ENCODE results near the gene GABRG3. TPM values are rescaled to one million over a fixed set of nuclear protein-coding genes. Genes with fewer than 3 reads are reported as not detected.

Gene GABRG3
- total and polyA plus RNA-seq, 9 of the 15 experiments (the other 6 are each of a cell fraction or from before 2014, with no cell fraction given), result 4.0 to 15.1 (median 11.2) TPM

GRCh38 chr15:27530994-27531393 is 560.0 kb downstream of the GABRG3 start (continued):
- no peak for TF ChIP-seq ZFP91 (CRISPR knock-in tag; IDR thresholded peaks at IDR 0.05)
- no peak for TF ChIP-seq ZNF830 (CRISPR knock-in tag; IDR thresholded peaks at IDR 0.05)
- no peak for TF ChIP-seq PHB (CRISPR knock-in tag; IDR thresholded peaks at IDR 0.05)

GRCh38 chr15:27532358-27532757 is 561.4 kb downstream of the GABRG3 start:
- peak; percentile 72 for ATAC-seq
- H3K4me3 ChIP-seq, result no peak overlapping the region
- no peaks in the 10 kb centered on the region for H3K27me3 ChIP-seq (ENCODE audit: control insufficient read depth in 2 of 2, insufficient read depth in 2 of 2, low read length in 2 of 2)
- ChIA-PET CTCF (ENCODE audit: low intra/inter-chr PET ratio) (no interaction called here), POLR2A (no interaction called here)
- peak; percentile 47 to 66 (median 60) for DNase-seq (ENCODE audit: extremely low read depth in 1 of 4, low spot score in 3 of 4)
- H3K36me3 ChIP-seq (ENCODE audit: control insufficient read depth, insufficient read depth, low read length), result peaks cover 4% of the 10 kb centered on the region; the same call in 1 of the 3 replicates
- H3K27ac ChIP-seq (ENCODE audit: extremely low read depth, low read depth, low read length), result no peak overlapping the region; the same call in 2 of the 3 replicates
- peaks cover 5% of the 10 kb centered on the region; the same call in 1 of the 2 replicates for H3K9me3 ChIP-seq (replicated peaks; ENCODE audit: control insufficient read depth, insufficient read depth, low read depth, low read length)
- no peaks in the 10 kb centered on the region for H3K79me2 ChIP-seq (ENCODE audit: control insufficient read depth, insufficient read depth, low read length)
- in situ Hi-C loops (cut with MboI), result no loop called here
- no peaks in the 10 kb centered on the region for H3K9me1 ChIP-seq (ENCODE audit: control insufficient read depth, insufficient read depth, low read length)
- BruUV-seq (replicated peaks), result no TSS peak
- H4K20me1 ChIP-seq (replicated peaks; ENCODE audit: control insufficient read depth, insufficient read depth, low read length), result no peaks in the 10 kb centered on the region
- no peak overlapping the region for H3K9ac ChIP-seq (ENCODE audit: insufficient read depth in 1 of 2, low read depth in 2 of 2, low read length in 2 of 2)
- 9% methylated on average over 3 of the region's 3 CpGs for WGBS (ENCODE audit: insufficient coverage, low coverage, missing lambda C conversion rate)
- FAIRE-seq, result peak; percentile 85
- intact Hi-C loops (cut with micrococcal nuclease), result no loop called here
- no peak overlapping the region for H3K4me2 ChIP-seq (ENCODE audit: insufficient read depth, low read length)
- peaks cover 0 to 15% of the 10 kb centered on the region in 2 experiments; a peak in 2 of 5 replicates for H3K4me1 ChIP-seq (replicated peaks in 1 of 2; ENCODE audit: control insufficient read depth in 2 of 2, insufficient read depth in 2 of 2, low read length in 2 of 2)
- no peak overlapping the region for H2AFZ ChIP-seq (ENCODE audit: low read depth, low read length)
- TF ChIP-seq ZFP1 (CRISPR knock-in tag; IDR thresholded peaks at IDR 0.05) (peak; percentile 93), MAZ (CRISPR knock-in tag; conservative IDR thresholded peaks at IDR 0.05 in 1 of 2, IDR thresholded peaks at IDR 0.05 in 1 of 2) (0 out of 4 replicates have a peak, but pooled peaks of 1 of the 2 experiments have one; percentile 32), JUND (IDR thresholded peaks at IDR 0.05; ENCODE audit: borderline replicate concordance, low read depth, low read length) (peak; percentile 8; the same call in 1 of the 2 replicates), JUND (tag; IDR thresholded peaks at IDR 0.05; ENCODE audit: borderline replicate concordance, low read depth, low read length) (no peak), SP2 (IDR thresholded peaks at IDR 0.05; ENCODE audit: extremely low read depth, low read depth, low read length, poor library complexity, severe bottlenecking) (no peak)

All from K562 (cell line).